GM18511 (cell line): ENCODE data around the gene DNAH17.

Source experiments
- ATAC-seq: cut with Tn5 transposase; IDR thresholded peaks from one replicate; pipeline ENCODE4 v1.9.1; 2021; ENCODE audit warnings: mild to moderate bottlenecking, moderate library complexity; ENCODE audit not compliant: unreplicated experiment

Gene DNAH17

DNA sequence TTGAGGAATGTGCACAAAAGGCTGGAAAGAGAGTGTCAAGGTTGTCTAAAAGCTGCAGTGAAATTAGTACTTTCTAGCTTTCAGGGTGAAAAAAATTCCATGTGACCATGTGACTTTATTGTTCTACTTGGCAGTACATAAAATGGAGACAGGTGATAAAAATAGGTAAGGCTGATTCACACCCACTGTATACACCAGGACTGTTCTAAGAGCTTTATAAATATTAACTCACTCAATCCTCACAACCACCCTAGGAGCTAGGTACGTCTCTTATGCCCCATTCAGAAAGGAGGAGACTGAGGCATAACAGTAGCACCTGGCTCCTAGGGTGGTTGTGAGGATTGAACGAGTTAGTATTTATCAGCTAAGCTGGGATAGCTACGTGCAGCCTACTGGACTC is 28.2 kb upstream of the DNAH17 start:
- ATAC-seq: no peak

DNA sequence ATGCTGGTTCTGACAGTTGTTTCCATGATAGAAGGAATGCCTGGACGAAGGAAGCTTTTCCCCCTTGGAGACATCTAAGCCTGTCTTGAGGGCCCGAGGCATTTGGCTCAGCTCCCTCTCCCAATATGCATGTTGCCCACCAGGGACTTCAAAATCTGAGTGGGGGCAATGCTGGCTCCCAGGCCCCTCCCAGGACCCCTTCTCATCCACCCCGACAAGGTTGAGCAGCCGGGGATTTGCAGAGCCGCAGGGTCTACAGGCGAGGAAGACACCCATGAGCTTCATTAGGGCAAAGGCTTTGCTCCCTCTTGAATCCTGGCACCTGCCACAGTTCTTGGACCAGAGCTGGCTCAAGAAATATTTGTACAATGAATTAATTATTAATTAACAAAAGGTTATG is 25.1 kb upstream of the DNAH17 start:
- ATAC-seq: no peak

DNA sequence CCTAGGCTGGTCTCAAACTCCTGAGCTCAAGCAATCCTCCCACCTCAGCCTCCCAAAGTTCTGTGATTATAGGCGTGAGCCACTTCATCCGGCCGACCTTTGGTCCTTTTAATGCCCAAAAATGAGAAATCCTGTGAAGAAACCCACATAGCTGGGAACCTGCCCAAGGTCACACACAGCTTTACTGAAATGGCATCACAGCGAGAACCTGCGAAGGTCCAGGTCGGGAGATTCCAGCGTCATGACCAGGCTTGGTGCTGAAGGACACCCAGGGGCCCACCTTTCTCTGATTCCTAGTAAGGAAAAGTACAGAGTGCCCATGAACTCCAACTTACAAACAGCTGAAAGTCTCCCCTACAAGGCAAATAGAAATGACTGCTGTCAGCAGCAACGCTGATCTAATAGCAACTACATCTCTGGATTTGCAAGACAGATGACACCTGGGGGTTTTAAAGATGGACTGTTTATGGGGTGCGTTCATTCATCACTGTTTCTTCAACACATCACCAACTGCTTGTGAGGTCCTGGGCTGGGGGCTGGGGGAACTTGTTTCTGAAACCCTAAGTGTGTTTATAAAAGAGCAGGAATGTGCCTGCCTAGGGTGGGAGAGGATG is 24.5 kb upstream of the DNAH17 start:
- no peak for ATAC-seq

DNA sequence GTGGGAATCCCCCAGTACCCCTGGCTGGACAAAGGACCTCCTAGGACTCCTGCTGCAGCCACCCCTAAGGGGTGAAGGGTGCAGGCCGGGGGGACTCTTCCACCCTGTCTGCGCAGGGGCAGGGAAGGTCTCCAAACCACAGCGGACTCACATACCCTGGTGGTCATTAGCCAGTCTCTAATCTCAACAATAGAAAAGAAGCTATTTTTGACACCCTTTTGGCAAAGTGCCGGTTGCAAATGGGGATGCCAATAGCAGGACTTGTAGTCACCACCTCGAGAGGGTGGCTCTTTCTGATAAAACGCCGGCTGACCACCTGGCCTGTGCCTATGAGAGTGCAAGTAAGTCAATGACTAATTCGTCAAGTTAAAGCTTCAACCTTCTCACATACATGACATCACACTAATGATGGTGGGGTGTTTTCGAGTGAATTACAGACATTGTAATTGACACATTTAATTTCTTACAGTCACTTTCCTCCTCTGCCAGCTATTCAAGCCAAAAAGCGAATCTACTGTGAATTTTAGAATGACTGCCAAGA is 23.1 kb upstream of the DNAH17 start:
- no peak for ATAC-seq

DNA sequence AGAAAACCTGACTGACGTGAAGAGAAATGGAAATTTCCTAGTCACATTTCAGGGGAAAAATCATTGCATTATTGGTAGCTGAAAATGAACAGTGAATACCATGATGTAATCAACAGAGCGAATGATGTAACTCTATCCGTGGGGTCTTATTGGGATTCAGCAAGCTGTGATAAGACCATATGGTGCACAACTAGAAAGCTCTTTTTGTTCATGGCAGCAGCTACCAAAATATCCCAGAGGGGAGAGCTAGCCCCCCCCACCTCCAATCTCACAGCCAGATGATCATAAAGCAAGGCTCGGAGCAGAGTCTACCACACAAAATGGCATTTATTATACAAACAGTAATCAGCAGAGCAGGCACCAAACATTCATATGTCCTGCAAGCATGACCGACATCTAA is 22.2 kb upstream of the DNAH17 start:
- no peak for ATAC-seq

DNA sequence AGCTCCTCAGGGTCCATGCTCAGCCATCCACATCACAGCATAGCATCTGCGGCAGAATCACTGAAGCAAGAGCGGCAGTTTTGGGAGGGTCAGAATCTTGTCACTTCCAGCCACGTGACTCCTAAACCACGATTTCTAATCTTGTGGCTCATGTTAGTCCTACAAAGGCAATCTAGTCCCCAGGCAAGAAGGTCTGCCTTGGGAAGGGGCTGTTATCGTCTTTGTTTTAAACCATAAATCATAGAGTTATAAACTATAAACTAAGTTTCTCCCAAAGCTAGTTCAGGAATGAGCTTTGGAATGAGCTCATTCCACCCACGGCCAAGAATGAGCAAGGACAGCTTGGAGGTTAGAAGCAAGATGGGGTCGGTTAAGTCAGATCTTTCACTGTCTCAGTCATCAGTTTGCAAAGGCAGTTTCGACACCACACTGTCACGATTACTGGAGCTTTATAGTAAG is 20.8 kb upstream of the DNAH17 start:
- no peak for ATAC-seq

DNA sequence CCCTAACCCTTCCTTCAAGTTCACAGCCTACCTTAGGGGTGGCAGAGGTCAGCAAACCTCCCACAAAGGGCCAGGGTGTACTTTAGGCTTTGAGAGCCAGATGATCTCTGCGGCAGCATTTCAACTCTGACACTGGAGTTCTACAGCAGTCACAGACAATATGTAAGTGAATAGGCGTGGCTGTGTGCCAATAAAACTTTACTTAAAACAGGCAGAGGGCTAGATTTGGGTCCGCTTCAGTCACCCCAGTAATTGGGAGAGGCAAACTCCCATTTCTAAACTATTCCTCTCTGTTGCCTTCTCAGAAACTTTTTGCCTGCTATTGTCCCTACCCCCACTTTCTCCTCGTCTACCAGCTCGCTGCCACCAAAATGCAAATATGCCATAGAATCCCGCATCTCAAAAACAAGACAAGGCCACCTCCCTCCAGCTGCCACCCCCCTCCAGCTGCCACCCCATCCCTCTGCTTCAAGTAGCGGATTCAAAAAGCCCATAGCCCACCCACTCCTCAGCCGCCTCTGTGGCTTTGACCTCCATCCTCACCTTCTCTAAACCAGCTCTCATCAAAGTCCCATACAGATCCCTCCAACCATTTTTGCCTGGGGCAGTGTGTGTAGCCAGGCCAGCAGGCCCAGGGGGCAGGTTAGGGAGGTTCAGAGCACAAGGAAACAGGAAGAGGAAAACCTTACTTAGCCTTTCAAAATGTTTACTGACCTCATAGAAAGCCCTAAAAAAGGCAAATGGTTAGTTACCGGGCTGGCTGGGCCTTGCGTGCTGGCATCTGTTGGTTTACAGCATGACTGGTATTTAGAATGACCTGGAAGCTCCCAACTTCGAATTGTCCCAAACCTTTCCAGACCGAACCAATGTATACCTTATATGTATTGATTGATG is 19.9 kb upstream of the DNAH17 start:
- ATAC-seq: no peak

DNA sequence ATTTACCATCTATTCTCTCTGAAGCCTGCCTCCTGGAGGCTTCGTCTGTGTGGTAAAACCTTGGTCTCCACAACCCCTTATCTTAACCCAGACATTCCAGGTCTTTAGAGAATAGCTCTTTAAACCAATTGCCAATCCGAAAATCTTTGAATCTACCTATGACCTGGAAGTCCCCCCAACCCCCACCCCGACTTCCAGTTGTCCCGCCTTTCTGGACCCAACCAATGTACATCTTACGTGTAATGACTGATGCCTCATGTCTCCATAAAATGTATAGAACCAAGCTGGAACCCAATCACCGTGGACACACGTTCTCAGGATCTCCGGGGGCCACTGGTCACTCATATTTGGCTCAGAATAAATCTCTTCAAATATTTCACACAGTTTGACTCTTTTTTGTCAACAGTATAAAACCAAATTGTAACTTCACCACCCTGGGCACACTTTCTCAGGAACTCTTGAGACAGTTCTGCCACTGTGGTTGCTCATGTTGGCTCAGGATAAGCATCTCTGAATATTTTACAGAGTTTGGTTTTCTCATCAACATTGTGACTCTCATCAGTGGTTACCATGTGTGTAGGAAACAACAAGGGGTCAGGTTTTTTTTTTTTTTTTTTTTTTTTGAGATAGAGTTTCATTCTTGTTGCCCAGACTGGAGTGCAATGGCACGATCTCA is 18.1 kb upstream of the DNAH17 start:
- ATAC-seq: no peak

DNA sequence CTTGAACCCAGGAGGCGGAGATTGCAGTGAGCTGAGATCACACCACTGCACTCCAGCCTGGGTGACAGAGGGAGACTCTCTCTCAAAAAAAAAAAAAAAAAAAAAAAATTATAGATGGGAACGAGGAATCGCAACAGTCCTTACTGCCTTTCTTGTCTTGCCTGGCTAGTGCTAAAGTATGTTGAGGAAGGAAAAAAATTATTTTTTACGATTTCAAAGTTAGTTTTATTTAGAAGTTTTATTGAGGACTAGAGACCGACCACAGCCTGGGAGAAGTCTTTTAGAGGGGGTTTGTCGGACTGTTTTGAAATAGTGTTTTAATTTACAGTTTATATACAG is 15.8 kb upstream of the DNAH17 start:
- no peak for ATAC-seq

DNA sequence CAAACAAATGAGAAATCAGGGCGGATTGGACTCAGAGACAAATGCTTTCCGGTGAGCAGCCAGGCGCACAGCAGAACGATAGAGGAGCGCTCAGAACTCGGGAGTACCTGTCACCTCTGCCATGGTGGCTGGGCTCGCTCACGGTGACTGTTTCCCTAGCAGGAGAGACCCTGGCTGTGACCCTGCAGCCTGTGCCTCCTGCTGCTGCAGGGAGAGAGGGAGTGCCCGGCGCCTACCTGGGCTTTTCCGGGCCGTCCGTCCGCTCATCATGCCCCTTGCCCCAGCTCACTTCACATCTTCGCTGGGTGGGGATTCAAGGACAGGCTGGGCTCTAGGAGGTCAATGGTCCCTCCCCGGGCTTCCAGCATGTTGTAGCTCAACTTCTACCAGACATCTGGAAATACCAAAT is 14.1 kb upstream of the DNAH17 start:
- ATAC-seq: no peak

DNA sequence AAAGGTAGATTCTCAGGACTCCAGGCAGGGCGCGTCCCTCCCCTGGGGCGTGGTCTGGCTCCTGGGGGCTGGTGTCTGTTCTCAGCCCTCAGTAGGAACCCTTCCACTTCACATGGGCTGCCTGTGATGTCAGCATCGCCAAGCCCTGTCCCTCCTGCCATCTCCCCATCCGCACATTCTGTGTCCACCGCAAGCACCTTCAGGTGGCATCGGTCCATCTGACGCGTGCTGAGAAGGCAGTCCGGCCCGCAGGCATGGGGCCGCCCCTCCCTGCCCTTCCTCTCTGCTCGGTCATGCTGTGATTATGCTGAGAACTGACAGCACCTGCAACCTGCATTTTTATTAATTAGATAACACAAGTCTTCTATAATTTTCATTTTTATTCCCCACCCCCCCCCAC is 12.7 kb upstream of the DNAH17 start:
- ATAC-seq: no peak

DNA sequence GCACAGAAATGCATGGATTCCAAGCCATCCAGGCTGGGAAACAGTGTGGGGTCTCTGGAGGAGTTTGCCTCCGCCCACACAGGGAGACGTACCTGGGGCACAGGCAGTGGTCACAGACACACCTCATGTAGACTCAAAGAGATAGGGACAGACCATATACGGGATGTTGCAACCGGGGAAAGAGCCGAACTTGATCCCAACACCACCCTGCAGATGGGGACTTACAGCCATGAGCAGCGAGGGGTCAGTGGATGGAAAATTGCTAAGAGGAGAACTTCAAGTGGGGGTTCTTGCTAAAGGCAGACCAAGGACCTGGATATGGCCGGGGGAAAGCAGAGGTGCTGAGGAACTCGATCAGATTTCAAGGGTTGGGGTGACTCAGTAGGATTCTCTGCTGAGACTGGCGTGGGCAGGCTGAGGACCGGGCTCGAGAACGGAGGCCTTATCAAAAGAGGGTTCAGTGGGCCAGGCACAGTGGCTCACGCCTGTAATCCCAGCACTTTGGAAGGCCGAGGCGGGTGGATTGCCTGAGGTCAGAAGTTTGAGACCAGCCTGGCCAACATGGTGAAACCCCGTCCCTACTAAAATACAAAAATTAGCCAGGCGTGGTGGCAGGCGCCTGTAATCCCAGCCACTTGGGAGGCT is 12.0 kb upstream of the DNAH17 start:
- ATAC-seq: no peak

DNA sequence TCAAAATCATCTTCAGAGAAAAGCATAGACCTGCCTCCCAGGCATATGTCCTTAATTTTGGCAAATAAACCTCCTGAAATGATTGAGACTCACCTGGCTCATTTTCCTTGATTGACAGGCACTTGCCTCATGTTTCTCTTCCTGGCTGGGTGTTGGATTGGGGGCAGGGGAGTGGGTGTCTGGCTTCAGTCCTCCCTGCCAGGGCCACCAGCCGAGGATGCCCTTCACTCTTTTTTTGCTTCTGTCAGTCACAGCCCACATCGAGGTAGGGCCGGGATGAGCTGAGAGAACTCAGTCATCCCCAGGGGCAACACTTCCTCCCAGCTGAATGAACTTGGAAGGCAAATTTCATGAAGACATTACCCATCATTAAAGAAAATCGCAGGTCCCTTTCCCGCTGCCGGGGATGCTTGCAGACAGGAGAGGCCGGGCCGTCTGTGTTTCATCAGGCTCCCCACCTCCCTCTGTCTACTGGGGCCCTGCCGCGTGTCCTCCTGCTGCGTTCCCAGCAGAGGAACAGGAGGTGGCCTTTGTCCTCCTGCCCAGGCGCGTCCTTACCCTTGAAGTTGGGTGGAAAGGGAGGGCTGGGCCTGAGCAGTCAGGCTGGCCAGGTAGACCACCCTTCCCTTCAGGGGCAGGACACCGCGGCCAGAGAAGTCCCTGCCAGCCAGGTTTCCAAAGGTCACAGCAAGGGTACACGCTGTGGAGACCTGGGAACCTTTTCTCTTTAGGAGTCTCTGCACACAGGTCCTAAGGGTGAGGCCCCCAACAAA is 11.2 kb upstream of the DNAH17 start:
- no peak for ATAC-seq

DNA sequence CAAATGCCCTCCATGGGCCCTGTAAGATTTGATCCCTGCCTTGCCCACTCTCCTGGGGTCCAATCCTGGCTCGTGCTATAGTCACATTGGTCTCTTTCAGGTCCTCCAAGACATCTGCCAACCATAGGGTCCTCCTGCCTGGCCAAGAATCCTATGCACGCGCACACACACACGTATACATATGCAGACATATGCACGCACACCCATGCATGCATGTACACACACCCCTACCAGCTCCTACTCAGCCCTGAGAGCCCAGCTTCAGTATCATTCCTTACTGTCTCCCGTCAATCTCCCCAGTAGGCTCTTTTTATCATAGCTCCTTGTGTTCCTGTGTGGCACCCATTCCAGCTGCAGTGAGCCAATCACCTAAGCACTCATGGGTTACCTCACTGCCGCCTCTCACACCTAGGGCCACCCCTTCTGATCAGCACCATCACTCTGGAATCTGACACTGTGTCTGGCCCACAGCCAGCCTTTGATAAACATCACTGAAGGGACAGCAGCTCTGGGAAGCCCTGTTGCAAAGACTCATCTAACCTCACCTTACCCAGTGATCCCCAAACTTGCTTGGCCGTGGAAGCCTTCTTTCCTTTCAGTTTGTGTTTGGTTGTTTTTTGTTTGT is 7.9 kb upstream of the DNAH17 start:
- no peak for ATAC-seq

DNA sequence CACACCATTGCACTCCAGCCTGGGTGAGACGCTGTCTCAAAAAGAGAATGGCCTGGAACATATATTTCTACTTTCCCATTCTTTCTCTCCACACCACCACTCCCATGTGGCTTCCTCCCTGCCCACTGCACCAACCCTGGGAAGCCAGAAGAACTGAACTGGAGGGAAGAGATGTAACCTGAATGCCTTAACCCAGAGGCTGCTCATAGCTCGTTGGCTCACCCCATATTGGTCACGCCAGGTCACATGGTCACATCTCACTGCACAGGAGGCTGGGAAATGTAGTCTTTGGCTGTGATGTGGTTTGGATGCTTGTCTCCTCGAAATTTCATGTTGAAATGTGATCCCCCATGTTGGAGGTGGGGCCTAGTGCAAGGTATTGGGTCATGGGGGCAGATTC is 5.9 kb upstream of the DNAH17 start:
- no peak for ATAC-seq

DNA sequence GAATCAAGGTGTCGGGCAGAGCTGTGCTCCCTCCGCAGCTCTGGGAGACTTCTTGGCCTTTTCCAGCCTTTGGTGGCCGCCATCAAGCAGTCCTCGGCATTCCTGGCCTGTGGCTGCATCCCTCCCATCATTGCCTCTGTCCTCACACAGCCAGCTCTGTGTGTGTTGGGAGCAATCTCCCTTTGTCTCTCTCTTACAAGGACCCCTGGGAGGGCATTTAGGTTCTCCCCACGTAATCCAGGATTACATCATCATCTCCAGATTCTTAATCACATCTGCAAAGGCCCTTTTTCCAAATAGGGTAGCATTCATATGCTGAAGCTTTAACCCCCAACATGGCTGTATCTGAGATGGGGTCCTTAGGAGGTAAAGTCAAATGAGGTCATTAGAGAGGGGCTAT is 4.1 kb upstream of the DNAH17 start:
- ATAC-seq: no peak

DNA sequence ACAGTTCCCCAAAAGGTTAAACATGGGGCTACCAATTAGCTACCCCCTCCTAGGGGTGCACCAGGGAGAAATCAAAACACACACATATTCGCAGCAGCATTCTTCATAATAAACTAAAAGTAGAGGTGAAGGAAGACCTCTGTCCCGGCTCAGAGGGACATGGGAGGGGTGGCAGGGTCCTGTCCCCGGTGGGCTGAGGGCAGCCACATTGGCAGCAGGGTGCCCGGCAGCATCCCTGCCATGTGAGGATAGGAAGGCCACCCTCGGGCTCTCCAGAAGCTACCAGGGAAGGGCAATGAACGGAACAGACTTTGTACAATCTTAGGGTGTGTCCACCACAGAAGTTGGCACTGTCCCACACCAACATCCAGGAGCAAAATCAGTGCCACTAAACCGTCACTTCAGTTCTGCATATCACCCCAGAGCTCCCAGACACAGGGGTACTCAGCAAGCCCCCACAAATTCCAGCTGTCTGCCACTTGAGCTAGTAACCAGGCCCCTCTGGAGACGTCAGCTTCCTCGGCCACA is 3.1 kb upstream of the DNAH17 start:
- ATAC-seq: no peak

DNA sequence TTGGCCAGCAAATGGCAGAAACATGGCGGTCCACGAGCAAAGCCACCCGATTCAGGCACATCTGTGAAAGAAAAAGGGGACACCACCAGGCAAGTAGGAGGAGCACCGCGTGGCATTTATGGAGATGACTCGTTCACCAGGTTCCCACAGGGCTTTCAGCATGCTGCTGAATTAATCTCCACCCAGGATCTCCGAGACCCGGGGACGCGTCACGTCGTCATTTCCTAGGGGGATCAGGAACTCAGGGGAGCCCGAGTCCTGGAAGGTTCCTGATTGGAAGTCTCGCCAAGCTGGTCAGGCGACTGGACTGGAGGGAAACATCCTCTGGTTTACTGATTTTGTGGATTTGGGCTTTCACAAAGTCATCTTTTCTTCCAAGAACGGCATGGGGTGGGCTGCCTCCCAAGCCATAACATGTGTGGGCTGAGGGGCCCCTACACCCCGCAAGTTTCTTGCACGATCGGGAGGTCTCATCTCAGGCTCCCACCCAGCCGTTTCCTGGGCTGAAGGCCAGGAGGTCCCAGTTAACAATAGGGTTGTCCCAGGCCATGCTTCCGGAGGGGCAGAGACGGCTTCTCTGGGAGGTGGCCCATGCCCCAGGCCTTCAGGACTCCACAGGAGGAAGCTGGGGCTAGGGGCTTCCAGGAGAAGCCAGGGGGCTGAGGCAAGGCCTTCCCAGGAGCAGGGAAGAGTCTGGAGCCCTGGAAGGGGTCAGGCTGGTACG is 645 bp downstream of the DNAH17 start:
- ATAC-seq: no peak

DNA sequence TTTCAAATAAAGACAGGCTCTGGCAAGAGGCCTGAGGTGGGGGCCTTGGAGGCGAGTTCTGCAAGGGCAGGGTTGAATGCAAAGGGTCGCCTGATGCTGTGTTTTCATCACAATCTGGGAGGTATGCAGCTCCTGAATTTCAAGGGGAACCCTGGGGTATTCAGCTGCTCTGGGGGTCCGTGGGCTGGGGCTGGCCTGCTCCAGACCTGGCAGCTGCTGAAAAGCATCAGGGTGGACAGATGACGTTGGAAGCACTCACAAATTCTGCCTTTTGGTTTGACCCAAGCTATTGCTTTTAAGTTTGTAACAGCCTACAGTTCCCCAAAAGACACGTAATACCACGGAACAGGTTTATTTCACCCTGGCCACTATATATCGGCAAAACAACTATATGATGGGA is 1.3 kb downstream of the DNAH17 start:
- ATAC-seq: no peak
